Stimulated activated memory B cell treated with anti-CD40 and anti-IgM and Interleukin-4, amounts not matched to agents 10 μg/mL and 1 μg/mL and 100 μg/mL, for 72 hours (primary cell): ENCODE results near the gene C18orf32.
A peak's percentile ranks its signal among the peaks of the same experiment; 100 is the strongest.
"Not testable (repeated sequence)": the region's sequence is repeated elsewhere in the genome, so short reads cannot be mapped to it uniquely, and the experiment has no call there.

Experiments
- ATAC-seq: fragments of 150-1000 bp; cut with Tn5 transposase; 2 replicates; pipeline ENCODE4 v1.10.0; 2021
- H3K27ac Mint-ChIP-seq: one replicate; pipeline ENCODE4 v1.8.0; 2022; ENCODE audit warnings: mild to moderate bottlenecking, mixed read lengths
- H3K27me3 Mint-ChIP-seq: one replicate; pipeline ENCODE4 v1.8.0; 2022; ENCODE audit warnings: mixed read lengths
- H3K36me3 Mint-ChIP-seq: one replicate; pipeline ENCODE4 v1.8.0; 2022; ENCODE audit warnings: mixed read lengths
- H3K4me1 Mint-ChIP-seq: one replicate; pipeline ENCODE4 v1.8.0; 2022; ENCODE audit warnings: mixed read lengths
- H3K4me3 Mint-ChIP-seq: one replicate; pipeline ENCODE4 v1.8.0; 2022; ENCODE audit warnings: mild to moderate bottlenecking, moderate library complexity, mixed read lengths
- H3K9me3 Mint-ChIP-seq: one replicate; pipeline ENCODE4 v1.8.0; 2022; ENCODE audit warnings: mixed read lengths

Gene C18orf32

DNA sequence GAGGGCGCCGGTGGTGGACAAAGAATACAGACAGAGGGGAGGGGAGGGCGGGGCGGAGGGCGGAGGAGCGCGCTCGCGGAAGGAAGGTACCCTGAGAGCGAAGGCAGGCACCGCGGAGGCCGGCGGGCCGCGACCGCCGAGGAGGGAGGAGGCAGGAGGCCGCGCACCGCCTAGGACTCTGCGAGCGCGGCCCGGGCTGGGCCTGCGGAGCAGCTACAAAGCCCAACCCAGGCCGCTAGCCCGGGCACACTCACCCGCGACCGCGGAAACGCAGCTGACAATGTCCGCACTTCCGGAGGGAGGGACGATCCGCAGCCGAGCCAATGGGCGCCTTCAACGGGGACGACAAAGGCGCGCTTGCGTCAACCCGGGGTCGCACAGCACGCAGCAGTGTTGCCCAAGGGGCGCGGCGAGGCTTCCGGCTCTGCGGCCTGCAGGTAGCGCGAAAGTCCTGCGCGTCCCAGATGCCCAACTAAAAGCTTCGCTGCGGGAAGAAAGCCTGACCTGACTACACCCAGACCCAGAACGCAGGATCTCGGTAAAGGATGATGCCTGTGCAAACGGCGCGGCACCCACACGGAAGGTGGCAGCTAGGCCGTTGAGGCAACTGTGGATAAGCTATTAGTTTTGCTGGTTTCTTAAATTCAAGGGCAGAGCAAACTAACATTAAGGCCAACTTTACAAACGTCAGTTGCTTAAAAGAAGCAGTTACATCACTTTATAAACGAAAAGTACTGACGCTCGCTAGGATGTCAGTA, at the start of gene C18orf32:
TSS of gene C18orf32 (minus strand) at position 282 of the 758 bp plus-strand sequence. CDS start 3,486 bp downstream, outside the sequence.
- Mint-ChIP-seq H3K36me3 (peaks cover 52% of the 10 kb centered on the region), H3K27me3 (no peaks in the 10 kb centered on the region), H3K4me3 (peak within 1 kb of the TSS; percentile 95), H3K4me1 (peaks cover 64% of the 10 kb centered on the region), H3K9me3 (no peaks in the 10 kb centered on the region), H3K27ac (peak within 1 kb of the TSS; percentile 98)
- peak; percentile 98 for ATAC-seq

DNA sequence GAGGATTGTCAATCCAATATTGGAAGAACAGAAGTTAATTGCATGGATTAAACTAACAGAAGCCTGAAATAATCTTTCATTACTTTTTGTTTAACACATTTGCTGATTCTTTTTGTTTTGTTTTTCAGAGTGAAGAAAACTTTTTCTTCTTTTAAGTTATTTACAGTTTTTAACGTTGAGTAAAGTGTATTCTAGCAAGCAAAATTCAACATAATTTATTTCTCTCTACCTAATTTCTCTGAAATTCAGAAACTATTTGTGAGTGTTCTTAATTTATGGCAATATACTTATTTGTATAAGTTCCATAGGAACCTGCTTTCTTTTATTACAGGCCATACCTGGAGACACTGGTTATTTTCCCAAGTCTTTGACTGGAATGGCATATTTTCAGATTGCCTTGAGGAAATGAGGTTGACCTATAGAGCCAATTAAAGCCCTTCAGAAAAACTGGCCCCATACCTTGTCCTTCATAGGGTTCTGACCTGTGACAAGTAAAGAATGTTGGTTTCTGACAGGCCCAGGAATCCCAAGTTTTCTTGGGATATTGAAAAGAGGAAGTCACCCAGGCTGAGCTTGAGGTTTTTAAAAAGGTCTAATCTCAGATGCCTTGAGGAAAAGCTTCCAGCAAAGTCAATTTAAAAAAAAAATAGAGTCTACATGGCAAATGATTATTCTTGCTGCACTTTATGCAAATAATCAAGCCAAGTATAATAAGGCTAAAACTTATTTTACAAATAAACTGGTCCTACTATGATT, 48.0 kb upstream of the C18orf32 start:
- ATAC-seq: no peak
- Mint-ChIP-seq H3K4me3 (no peak overlapping the region), H3K4me1 (peaks cover 6% of the 10 kb centered on the region), H3K36me3 (no peaks in the 10 kb centered on the region), H3K27me3 (peaks cover 5% of the 10 kb centered on the region), H3K9me3 (peaks cover 3% of the 10 kb centered on the region), H3K27ac (no peak overlapping the region)

DNA sequence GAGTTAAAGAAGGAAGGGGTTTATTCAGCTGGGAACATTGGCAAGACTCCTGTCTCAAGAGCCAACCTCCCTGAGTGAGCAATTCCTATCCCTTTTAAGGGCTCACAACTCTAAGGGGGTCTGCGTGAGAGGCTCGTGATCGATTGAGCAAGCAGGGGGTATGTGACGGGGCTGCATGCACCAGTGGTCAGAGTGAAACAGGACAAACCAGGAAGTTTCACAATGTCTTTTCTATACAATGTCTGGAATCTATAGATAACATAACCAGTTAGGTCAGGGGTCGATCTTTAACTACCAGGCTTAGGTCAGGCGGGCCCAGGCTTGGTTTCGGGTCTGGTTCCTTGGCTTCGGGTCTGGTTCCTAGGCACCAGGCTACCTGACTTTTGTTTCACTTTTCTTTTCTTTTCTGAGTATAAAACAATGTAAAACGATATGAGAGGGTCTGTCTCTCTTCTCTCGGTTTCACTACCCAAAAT, 44.7 kb upstream of the C18orf32 start:
- Mint-ChIP-seq H3K27me3 (peaks cover 14% of the 10 kb centered on the region), H3K4me3 (peak overlapping the region; percentile 58), H3K4me1 (peaks cover 6% of the 10 kb centered on the region), H3K9me3 (peaks cover 3% of the 10 kb centered on the region), H3K36me3 (no peaks in the 10 kb centered on the region), H3K27ac (peak overlapping the region; percentile 46)
- no peak for ATAC-seq

DNA sequence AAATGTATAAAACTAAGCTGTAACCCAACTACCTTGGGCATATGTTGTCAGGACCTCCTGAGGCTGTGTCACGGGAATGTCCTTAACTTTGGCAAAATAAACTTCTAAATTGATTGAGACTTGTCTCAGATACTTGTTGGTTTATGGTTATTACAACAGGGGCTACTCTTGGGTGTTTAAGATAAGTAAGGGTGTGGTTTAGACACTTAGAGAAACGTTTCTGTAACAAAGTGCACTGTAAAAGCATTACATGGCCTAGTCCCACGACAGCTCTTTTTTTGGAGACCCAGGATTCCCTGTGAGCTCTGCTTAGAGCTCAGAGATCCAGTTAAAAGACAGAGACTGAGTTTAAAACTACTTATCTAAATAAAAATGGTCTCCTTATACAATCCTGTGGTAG, 42.6 kb upstream of the C18orf32 start:
- H3K9me3 Mint-ChIP-seq: no peaks in the 10 kb centered on the region
- H3K36me3 Mint-ChIP-seq: no peaks in the 10 kb centered on the region
- no peak overlapping the region for H3K4me3 Mint-ChIP-seq
- H3K27ac Mint-ChIP-seq: no peak overlapping the region
- H3K27me3 Mint-ChIP-seq: peaks cover 14% of the 10 kb centered on the region
- peaks cover 6% of the 10 kb centered on the region for H3K4me1 Mint-ChIP-seq
- no peak for ATAC-seq

DNA sequence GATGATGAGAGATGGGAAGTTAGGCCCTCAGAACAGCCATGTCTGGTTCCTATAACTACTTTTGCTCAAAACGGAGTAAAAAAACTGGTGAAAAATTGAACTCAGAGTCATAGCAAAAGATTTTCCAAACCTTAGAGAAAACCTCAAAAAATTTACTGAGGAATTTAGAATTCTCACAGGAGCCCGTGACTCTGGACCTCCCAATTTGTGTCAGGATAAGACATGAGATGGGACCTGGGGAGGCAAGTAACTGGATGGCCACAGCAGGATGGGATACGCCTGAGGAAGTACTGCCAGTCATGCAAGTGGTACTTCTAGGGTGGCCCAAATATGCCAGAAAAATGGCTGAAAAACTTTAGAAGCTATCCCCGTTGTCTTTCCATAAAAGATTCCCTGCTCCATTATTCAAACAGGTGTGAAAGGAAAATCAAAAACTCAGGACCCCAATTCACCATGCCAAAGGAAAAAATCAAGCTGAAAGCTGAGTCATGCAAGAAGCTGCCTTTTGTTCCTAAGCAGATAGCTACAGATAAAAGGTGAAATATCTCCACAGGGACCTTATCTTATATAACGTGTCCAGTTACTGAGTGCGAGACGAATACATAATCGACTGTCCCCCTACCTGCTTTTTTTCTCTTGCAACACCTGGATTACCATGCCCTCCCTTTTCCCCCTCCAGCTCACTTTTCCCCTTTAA, 40.7 kb upstream of the C18orf32 start:
- no peak for ATAC-seq
- no peaks in the 10 kb centered on the region for H3K9me3 Mint-ChIP-seq
- H3K36me3 Mint-ChIP-seq: no peaks in the 10 kb centered on the region
- H3K27ac Mint-ChIP-seq: no peak overlapping the region
- peaks cover 6% of the 10 kb centered on the region for H3K4me1 Mint-ChIP-seq
- no peak overlapping the region for H3K4me3 Mint-ChIP-seq
- H3K27me3 Mint-ChIP-seq: peaks cover 14% of the 10 kb centered on the region

DNA sequence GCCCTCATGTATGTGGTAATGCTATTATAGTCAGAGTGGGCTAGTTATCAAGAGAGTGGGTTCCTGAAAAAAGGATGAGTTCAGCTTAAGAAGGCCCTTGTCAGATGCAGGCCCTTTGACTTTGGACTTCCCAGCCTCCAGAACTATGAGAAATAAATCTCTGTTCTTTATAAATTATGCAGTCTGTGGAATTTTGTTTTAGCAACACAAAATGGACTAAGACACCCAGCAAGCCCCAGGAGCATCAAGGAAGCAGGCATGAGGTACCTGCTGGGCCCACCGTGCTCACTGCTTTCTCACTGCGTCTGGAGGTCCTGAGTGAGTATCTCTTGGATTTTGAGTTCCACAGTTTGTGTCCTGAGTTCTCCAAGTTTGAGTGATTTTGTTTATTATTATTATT, 38.9 kb upstream of the C18orf32 start:
- H3K4me1 Mint-ChIP-seq: no peaks in the 10 kb centered on the region
- H3K27ac Mint-ChIP-seq: no peak overlapping the region
- no peak for ATAC-seq
- no peaks in the 10 kb centered on the region for H3K36me3 Mint-ChIP-seq
- peaks cover 18% of the 10 kb centered on the region for H3K27me3 Mint-ChIP-seq
- no peaks in the 10 kb centered on the region for H3K9me3 Mint-ChIP-seq
- no peak overlapping the region for H3K4me3 Mint-ChIP-seq

DNA sequence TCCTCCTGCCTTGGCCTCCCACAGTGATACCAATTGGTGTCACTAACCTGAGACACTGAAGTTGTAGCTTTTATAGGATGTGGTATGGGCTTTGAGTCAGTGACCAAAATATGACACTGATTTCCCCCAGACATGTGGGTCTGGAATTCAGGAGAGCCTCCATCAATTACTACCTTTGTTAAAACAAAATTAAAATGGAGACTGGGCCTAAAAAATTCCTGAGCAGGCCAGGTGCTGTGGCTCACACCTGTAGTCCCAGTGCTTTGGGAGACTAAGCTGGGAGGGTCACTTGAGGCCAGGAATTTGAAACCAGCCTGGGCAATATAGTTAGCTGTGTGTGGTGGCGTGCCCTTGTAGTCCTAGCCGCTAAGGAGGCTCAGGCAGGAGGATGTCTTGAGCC, 37.9 kb upstream of the C18orf32 start:
- Mint-ChIP-seq H3K4me1 (no peaks in the 10 kb centered on the region), H3K27ac (no peak overlapping the region), H3K4me3 (no peak overlapping the region), H3K36me3 (no peaks in the 10 kb centered on the region), H3K9me3 (no peaks in the 10 kb centered on the region), H3K27me3 (peaks cover 17% of the 10 kb centered on the region)
- no peak for ATAC-seq

DNA sequence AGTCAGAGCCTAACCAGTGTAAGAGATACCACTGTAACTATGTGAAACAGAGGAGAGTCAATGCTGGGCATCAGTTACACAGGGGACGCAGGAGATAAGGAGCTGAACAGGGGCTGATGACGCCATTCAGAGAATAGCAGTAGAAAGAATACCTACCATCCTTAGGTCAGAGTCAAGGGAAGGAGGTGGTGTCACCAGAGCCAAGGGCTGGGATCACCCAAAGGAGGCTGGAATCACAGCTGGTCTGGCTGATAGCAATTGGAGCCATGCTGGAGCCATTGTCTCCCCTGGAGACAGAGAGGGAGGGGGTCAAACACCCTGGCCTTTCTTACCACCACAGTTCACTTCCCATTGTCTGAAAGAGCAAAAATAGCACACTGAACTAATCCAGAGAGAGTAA, 37.3 kb upstream of the C18orf32 start:
- no peaks in the 10 kb centered on the region for H3K4me1 Mint-ChIP-seq
- no peaks in the 10 kb centered on the region for H3K36me3 Mint-ChIP-seq
- peaks cover 15% of the 10 kb centered on the region for H3K27me3 Mint-ChIP-seq
- ATAC-seq: no peak
- no peak overlapping the region for H3K27ac Mint-ChIP-seq
- no peaks in the 10 kb centered on the region for H3K9me3 Mint-ChIP-seq
- H3K4me3 Mint-ChIP-seq: no peak overlapping the region

DNA sequence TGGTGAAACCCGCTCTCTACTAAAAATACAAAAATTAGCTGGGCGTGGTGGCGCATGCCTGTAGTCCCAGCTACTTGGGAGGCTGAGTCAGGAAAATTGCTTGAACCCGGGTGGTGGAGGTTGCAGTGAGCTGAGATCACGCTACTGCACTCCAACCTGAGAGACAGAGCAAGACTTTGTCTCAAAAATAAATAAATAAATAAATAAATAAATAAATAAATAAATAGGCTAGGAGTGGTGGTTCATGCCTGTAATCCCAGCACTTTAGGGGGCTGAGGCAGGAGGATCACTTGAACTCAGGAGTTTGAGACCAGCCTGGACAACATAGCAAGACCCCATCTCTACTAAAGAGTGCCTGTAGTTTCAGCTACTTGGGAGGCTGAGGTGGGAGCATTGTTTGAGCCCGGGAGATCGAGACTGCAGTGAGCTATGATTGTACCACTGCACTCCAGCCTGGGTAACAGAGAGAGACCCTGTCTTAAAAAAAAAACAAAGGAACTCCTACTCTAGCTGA, 36.6 kb upstream of the C18orf32 start:
- H3K36me3 Mint-ChIP-seq, ATAC-seq, H3K9me3 Mint-ChIP-seq, H3K27ac Mint-ChIP-seq, H3K4me3 Mint-ChIP-seq, H3K4me1 Mint-ChIP-seq: not testable (repeated sequence)
- peaks cover 12% of the 10 kb centered on the region for H3K27me3 Mint-ChIP-seq

DNA sequence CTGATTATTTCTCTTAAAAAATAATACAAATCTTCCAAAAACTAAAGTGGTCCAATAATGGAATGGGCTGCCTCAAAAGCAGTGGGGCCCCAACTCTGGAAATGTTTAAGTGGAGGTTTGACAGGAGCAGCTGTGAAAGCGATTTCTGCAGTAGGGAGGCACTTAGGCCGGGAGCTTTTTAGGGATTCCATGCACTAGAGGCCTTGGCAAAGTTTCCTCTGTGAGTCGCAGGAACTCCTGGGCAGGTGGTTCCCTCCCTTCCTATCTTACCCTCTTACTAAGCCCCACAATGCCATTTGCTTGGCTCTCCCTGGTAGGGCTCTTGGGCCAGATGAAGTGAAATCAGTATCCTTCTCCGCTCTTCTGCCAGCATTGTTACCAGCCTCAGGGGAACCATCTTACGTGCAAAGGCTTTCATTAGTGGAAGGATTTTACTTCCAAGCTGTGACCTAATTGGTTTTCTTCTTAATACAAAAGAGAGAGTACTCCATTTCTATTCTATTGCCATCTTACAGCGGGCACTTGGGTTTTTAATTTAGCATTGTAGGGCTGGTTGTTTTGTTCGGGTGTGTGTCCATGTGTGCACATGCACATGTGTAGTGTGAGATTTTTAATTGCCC, 34.3 kb upstream of the C18orf32 start:
- H3K4me1 Mint-ChIP-seq: no peaks in the 10 kb centered on the region
- no peaks in the 10 kb centered on the region for H3K9me3 Mint-ChIP-seq
- peaks cover 9% of the 10 kb centered on the region for H3K27me3 Mint-ChIP-seq
- H3K36me3 Mint-ChIP-seq: no peaks in the 10 kb centered on the region
- ATAC-seq: no peak
- H3K4me3 Mint-ChIP-seq: no peak overlapping the region
- no peak overlapping the region for H3K27ac Mint-ChIP-seq

DNA sequence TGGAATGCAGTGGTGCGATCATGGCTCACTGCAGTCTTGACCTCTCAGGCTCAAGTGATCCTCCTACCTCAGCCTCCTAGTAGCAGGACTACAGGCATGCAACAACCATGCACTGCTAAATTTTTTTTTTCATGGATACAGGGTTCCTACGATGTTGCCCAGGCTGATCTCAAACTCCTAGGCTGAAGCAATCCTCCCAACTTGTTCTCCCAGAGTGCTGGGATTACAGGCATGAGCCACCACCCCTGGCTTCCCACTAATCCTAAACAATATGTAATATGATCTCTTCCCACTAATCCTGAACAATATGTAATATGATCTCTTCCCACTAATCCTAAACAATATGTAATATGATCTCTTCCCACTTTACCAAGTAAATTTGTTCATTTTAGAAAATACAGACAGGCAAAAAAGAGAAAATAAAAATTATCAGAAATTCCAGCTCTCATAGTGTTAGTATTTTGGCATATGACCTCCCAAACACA, 33.7 kb upstream of the C18orf32 start:
- H3K4me1 Mint-ChIP-seq: no peaks in the 10 kb centered on the region
- no peaks in the 10 kb centered on the region for H3K36me3 Mint-ChIP-seq
- H3K9me3 Mint-ChIP-seq: no peaks in the 10 kb centered on the region
- no peak for ATAC-seq
- no peak overlapping the region for H3K27ac Mint-ChIP-seq
- no peak overlapping the region for H3K4me3 Mint-ChIP-seq
- peaks cover 9% of the 10 kb centered on the region for H3K27me3 Mint-ChIP-seq

DNA sequence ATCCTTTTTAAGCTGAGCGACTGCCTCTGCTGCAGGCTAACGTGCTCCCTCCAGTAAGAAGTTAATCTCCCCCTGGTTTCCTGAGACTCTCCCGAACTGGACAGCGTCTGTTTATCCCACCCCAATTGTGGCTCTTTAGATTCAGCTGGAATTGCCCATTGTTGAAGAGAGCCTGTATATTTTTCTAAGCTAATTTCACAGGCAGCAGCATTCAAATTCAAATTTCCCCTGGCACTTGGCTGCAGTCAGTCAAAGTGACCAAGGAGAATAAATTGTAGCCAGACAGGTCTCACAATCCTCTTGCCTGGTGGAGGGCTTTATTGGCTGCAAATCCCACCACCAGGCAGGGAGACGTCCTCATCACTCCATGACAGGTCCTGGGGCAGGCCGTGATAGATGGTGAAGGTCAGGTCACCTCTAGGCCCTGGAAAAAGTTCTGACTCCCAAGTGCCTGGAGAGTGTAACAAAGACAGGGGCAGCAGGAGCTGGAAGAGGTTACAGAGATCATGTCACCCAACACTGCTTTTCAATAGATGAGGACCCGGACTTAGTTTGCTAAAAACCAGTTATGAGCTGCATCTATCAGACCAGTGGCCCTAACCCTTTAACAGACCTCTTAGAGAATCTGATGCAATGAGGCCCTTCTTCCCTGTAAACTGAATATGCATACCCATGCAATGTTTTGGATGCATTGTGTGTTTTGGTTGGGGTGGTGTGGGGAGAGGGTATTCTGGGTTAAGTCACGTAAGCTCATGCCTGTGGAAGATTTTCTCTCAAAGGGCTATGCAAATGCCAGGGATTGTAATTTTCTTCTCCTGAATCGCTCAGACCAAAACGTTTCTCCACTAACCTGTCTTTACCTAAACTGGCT, 32.3 kb upstream of the C18orf32 start:
- Mint-ChIP-seq H3K4me1 (no peaks in the 10 kb centered on the region), H3K36me3 (no peaks in the 10 kb centered on the region), H3K27ac (no peak overlapping the region), H3K27me3 (peaks cover 9% of the 10 kb centered on the region), H3K4me3 (no peak overlapping the region), H3K9me3 (no peaks in the 10 kb centered on the region)
- ATAC-seq: peak; percentile 36

DNA sequence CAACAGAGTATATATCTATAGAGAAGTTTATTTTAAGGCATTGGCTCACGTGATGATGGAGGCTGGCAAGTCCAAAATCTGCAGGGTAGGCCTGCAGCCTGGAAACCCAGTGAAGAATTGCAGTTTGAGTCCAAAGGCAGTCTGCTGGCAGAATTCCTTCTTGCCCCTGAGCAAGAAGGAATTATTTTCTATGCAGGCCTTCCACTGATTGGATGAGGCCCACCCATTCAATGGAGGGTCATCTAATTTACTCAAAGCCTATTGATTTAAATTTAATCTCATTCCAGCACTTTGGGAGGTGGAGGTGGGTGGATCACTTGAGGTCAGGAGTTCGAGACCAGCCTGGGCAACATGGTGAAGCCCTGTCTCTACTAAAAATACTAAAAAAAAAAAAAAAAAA, 30.4 kb upstream of the C18orf32 start:
- Mint-ChIP-seq H3K36me3 (no peaks in the 10 kb centered on the region), H3K27me3 (peaks cover 9% of the 10 kb centered on the region), H3K4me3 (no peak overlapping the region), H3K9me3 (no peaks in the 10 kb centered on the region), H3K27ac (no peak overlapping the region), H3K4me1 (no peaks in the 10 kb centered on the region)
- ATAC-seq: no peak

DNA sequence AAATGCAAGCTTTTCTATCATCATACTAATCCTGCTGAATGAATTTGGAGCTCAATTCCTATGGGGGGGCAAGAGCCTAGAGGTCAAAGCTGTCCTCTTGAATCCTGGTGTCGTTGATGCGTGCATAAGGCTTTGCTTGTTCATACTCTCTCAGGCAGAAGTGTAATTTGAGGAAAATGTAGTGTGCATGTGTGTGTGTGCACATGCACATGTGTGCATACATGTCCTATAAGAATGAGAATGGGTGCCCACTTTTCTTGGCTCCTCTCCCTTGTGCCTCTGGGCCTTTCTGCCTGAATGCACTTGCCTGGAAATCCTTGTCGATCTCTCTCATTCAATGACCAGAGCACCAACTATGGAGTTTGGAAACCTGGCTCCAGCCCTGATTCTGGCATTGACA, 28.5 kb upstream of the C18orf32 start:
- Mint-ChIP-seq H3K9me3 (no peaks in the 10 kb centered on the region), H3K27me3 (peaks cover 1% of the 10 kb centered on the region), H3K4me3 (no peak overlapping the region), H3K36me3 (no peaks in the 10 kb centered on the region), H3K4me1 (no peaks in the 10 kb centered on the region), H3K27ac (no peak overlapping the region)
- no peak for ATAC-seq
